HCT116 (cell line): Measurements from ENCODE around the gene SPIN1. TPM values are rescaled to one million over a fixed set of nuclear protein-coding genes. Genes with fewer than 3 reads are reported as not detected.

ENCODE experiments used
- ATAC-seq: fragments of 200-7000 bp; cut with Tn5 transposase; 2 replicates; pipeline ENCODE4 v1.9.1; 2020; ENCODE audit warnings: mild to moderate bottlenecking, moderate library complexity
- BruUV-seq: library from RNA; stranded (reverse); fragments of 400-500 nt; replicated peaks from 2 replicates; lab custom pipeline; 2021; lab: Mats Ljungman, UMichigan
- CTCF ChIA-PET: fragments of 300-600 bp; sonication (Branson Sonifier 250); formaldehyde crosslinking; loops from one replicate; lab custom pipeline; 2021; ENCODE audit warnings: antibody characterized with exemption; lab: Charles Lee
- POLR2A ChIA-PET: fragments of 300-600, 350-600 bp; sonication (Branson Sonifier 250); formaldehyde crosslinking; loops from one replicate; lab custom pipeline; 2021; ENCODE audit warnings: antibody characterized with exemption; lab: Charles Lee
- RAD21 ChIA-PET, 2 experiments: fragments of 300-600 bp; sonication (Branson Sonifier 250); formaldehyde crosslinking; loops; one replicate each; lab custom pipeline; 2023; ENCODE audit warnings: low total read pairs in 2 of 2; ENCODE audit not compliant: uncharacterized antibody in 2 of 2, unreplicated experiment in 2 of 2, low non-redundant PET in 1 of 2; lab: Charles Lee
- DNase-seq: peaks from one replicate; pipeline ENCODE4 v3.0.0-alpha.2; 2010; ENCODE audit warnings: low read depth, low spot score
- H2AFZ ChIP-seq: fragments of 200-600 bp; shearing (Covaris generic), sonication (generic); 2 replicates; pipeline ENCODE4 v1.6.1; 2017; ENCODE audit warnings: low read depth, mixed run types, mixed read lengths, antibody characterized with exemption, low read length; ENCODE audit not compliant: poor library complexity, severe bottlenecking
- H3K27ac ChIP-seq: 2 replicates; pipeline ENCODE4 v1.5.1; 2012; ENCODE audit warnings: low read depth, low read length
- H3K27me3 ChIP-seq: fragments of 200-600 bp; sonication (generic); 2 replicates; pipeline ENCODE4 v1.6.1; 2016; ENCODE audit warnings: mixed run types, low read length, mixed read lengths; ENCODE audit not compliant: insufficient read depth
- H3K36me3 ChIP-seq, 2 experiments: fragments of 200-500 bp in 1 of 2; fragments of 200-600 bp in 1 of 2; sonication (Bioruptor generic) in 1 of 2; sonication (generic) in 1 of 2; 2 replicates each; pipeline versions ENCODE4 v1.5.1 to v1.6.1; 2014 to 2016; ENCODE audit warnings: low read length in 2 of 2, inconsistent platforms in 1 of 2, mixed read lengths in 1 of 2, mixed run types in 1 of 2; ENCODE audit not compliant: insufficient read depth in 2 of 2, control insufficient read depth in 1 of 2
- H3K4me1 ChIP-seq, 2 experiments: fragments of 200-600 bp in 1 of 2; sonication (generic) in 1 of 2; 2 replicates each; pipeline versions ENCODE4 v1.5.1 to v1.6.1; 2012 to 2017; ENCODE audit warnings: low read length in 2 of 2, inconsistent platforms in 1 of 2, mild to moderate bottlenecking in 1 of 2, mixed read lengths in 1 of 2, mixed run types in 1 of 2, moderate library complexity in 1 of 2; ENCODE audit not compliant: insufficient read depth in 2 of 2, control insufficient read depth in 1 of 2
- H3K4me2 ChIP-seq: fragments of 200-600 bp; sonication (generic); 2 replicates; pipeline ENCODE4 v1.6.1; 2017; ENCODE audit warnings: mixed run types, low read length, mixed read lengths
- H3K4me3 ChIP-seq, 2 experiments: fragments of 200-600 bp in 1 of 2; sonication (generic) in 1 of 2; replicated peaks in 1 of 2; 2 replicates each; pipeline ENCODE4 v1.5.1; 2011 to 2016; ENCODE audit warnings: low read length in 2 of 2, control low read depth in 1 of 2, low read depth in 1 of 2, mild to moderate bottlenecking in 1 of 2, mixed read lengths in 1 of 2, mixed run types in 1 of 2
- H3K79me2 ChIP-seq: fragments of 200-600 bp; sonication (generic); 2 replicates; pipeline ENCODE4 v1.6.1; 2017; ENCODE audit warnings: mild to moderate bottlenecking, mixed run types, low read length, moderate library complexity, mixed read lengths; ENCODE audit not compliant: insufficient read depth
- H3K9ac ChIP-seq: fragments of 200-600 bp; sonication (generic); 2 replicates; pipeline ENCODE4 v1.6.1; 2016; ENCODE audit warnings: low read length, mixed read lengths
- H3K9me2 ChIP-seq: fragments of 200-600 bp; sonication (generic), shearing (Covaris generic); 2 replicates; pipeline ENCODE4 v1.6.1; 2017; ENCODE audit warnings: mixed run types, mild to moderate bottlenecking, moderate library complexity; ENCODE audit not compliant: insufficient read depth
- H3K9me3 ChIP-seq, 2 experiments: fragments of 200-500 bp in 1 of 2; fragments of 200-600 bp in 1 of 2; sonication (Bioruptor generic) in 1 of 2; sonication (generic) in 1 of 2; 2 replicates each; pipeline ENCODE4 v1.6.1; 2014 to 2017; ENCODE audit warnings: low read length in 2 of 2, mixed read lengths in 2 of 2, inconsistent platforms in 1 of 2, low read depth in 1 of 2, mild to moderate bottlenecking in 1 of 2, mixed run types in 1 of 2, moderate library complexity in 1 of 2; ENCODE audit not compliant: control insufficient read depth in 1 of 2, insufficient read depth in 1 of 2
- H4K20me1 ChIP-seq: fragments of 200-600 bp; sonication (generic), shearing (Covaris generic); 2 replicates; pipeline ENCODE4 v1.6.1; 2017; ENCODE audit warnings: mixed run types, mild to moderate bottlenecking, moderate library complexity; ENCODE audit not compliant: insufficient read depth
- CBX3 ChIP-seq: IDR thresholded peaks from 2 replicates; pipeline ENCODE4 v1.6.1; 2012; ENCODE audit warnings: low read depth
- CEBPB ChIP-seq: IDR thresholded peaks from 2 replicates; pipeline ENCODE4 v1.6.1; 2012; ENCODE audit warnings: low read depth
- CTCF ChIP-seq, 3 experiments: fragments of 200-600 bp in 1 of 3; sonication (generic) in 1 of 3; IDR thresholded peaks in 2 of 3; conservative IDR thresholded peaks in 1 of 3; 2 replicates each; pipeline ENCODE4 v1.5.1; 2012 to 2017; ENCODE audit warnings: low read depth in 2 of 3, low read length in 2 of 3, antibody characterized with exemption in 1 of 3, borderline replicate concordance in 1 of 3, control low read depth in 1 of 3, mild to moderate bottlenecking in 1 of 3, mixed read lengths in 1 of 3, mixed run types in 1 of 3, moderate library complexity in 1 of 3; ENCODE audit not compliant: insufficient read depth in 1 of 3
- EGR1 ChIP-seq: IDR thresholded peaks from 2 replicates; pipeline ENCODE4 v1.6.1; 2012; ENCODE audit warnings: low read depth
- EZH2 ChIP-seq: fragments of 200-600 bp; sonication (generic); IDR thresholded peaks from 2 replicates; pipeline ENCODE4 v1.6.1; 2017; ENCODE audit warnings: antibody characterized with exemption, mixed run types
- FOSL1 ChIP-seq: IDR thresholded peaks from 2 replicates; pipeline ENCODE4 v1.6.1; 2012; ENCODE audit warnings: low read depth
- intact Hi-C: fragments of 100-400 bp; cut with micrococcal nuclease; formaldehyde crosslinking; loops from 2 replicates; pipeline ENCODE4 v1.10.0; 2022
- total RNA-seq: library from RNA; stranded (reverse); gene quantifications from one replicate; pipeline ENCODE4 v1.2.1, GENCODE V29; 2021; ENCODE audit not compliant: unreplicated experiment

Gene SPIN1
- total RNA-seq, 1 experiment from 2014 or later, result 74.0 TPM

DNA sequence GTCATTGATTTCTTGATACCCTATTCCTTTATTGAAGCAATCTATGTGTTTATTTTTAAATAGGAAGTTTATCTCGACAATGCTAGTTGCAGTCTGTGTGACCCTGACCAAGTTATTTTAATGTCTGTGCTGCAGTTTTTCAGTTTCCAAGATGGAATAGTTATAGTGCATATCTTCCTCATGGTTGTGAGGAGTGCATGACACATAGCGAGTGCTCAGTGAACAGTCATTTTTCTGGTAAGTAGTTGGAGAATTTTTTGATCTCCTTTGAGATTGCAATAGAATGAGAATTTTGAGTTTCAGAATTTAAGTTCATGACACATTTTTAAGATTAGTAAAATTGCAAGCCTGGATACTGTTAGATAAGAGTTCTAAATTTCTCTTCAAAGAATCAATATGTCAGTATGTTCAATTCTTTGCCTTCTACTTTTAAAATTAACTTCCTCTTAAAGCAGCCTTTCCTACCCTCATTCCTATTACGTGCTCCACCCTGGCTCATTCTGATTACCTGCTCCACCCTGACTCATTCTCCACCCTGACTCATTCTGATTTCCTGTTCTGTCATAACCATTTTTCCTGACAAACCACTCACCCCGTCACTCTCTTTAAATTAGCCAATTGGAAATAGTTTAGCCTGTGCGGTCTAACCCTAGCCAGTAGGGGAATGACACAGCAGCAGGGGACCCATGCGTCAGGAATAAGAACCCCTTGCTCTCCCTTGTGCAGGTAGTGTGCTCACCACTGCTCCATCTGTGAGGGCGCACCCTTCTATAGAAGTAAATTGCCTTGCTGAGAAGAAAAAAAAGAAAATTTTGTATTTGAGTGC is 30.7 kb downstream of the SPIN1 start:
- POLR2A ChIA-PET, result no interaction called here
- no peak overlapping the region for H3K27ac ChIP-seq
- H3K27me3 ChIP-seq, result no peaks in the 10 kb centered on the region
- peaks cover 0 to 31% of the 10 kb centered on the region in 2 experiments; a peak in 1 of 4 replicates for H3K36me3 ChIP-seq
- H3K79me2 ChIP-seq, result peaks cover 97% of the 10 kb centered on the region
- RAD21 ChIA-PET, result no interaction called here
- no peak for DNase-seq
- peaks cover 20 to 30% of the 10 kb centered on the region in 2 experiments for H3K9me3 ChIP-seq
- peak overlapping the region; percentile 20; the same call in 1 of the 2 replicates for H3K4me2 ChIP-seq
- ATAC-seq, result no peak
- H2AFZ ChIP-seq, result no peak overlapping the region
- no peaks in the 10 kb centered on the region for H4K20me1 ChIP-seq
- BruUV-seq, result no TSS peak
- no peak overlapping the region for H3K9ac ChIP-seq
- H3K4me3 ChIP-seq, result no peak overlapping the region
- H3K4me1 ChIP-seq, result peaks cover 0 to 12% of the 10 kb centered on the region in 2 experiments; a peak in 1 of 4 replicates
- intact Hi-C loops, result no loop called here
- TF ChIP-seq EGR1 (no peak), CBX3 (peak; percentile 87)
- CTCF ChIA-PET, result no interaction called here
- H3K9me2 ChIP-seq, result no peaks in the 10 kb centered on the region

DNA sequence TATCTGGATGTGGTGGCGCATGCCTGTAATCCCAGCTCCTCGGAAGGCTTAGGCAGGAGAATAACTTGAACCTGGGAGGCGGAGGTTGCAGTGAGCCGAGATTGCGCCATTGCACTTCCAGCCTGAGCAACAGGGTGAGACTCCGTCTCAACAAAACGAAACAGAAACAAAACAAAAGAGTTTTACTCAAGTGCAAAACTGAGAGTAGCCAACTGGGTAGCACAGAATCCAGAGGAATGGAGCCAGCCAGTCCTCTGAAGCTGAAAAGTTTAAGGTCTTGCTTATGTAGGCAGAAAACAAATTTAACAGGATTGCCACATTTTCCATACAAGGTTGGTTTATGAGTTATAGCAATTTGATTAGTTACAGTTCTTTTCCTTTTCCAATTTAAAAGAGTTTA is 32.0 kb downstream of the SPIN1 start:
- no TSS peak for BruUV-seq
- RAD21 ChIA-PET, result no interaction called here
- peaks cover 20 to 23% of the 10 kb centered on the region in 2 experiments for H3K9me3 ChIP-seq
- no peaks in the 10 kb centered on the region for H3K27me3 ChIP-seq
- no peak overlapping the region for H3K4me3 ChIP-seq
- TF ChIP-seq CTCF (IDR thresholded peaks at IDR 0.05 in 2 of 3, conservative IDR thresholded peaks at IDR 0.05 in 1 of 3; ENCODE audit: borderline replicate concordance in 1 of 3, insufficient read depth in 1 of 3, low read depth in 2 of 3, low read length in 2 of 3) (no peak), FOSL1 (no peak), CEBPB (no peak), EZH2 (no peak)
- no peaks in the 10 kb centered on the region for H3K9me2 ChIP-seq
- no peak overlapping the region for H3K4me2 ChIP-seq
- H3K4me1 ChIP-seq, result peaks cover 5 to 25% of the 10 kb centered on the region in 2 experiments; a peak in 3 of 4 replicates
- no peak overlapping the region for H3K27ac ChIP-seq
- peaks cover 97% of the 10 kb centered on the region for H3K79me2 ChIP-seq
- POLR2A ChIA-PET, result no interaction called here
- peaks cover 4% of the 10 kb centered on the region; the same call in 1 of the 2 replicates for H4K20me1 ChIP-seq
- no peak overlapping the region for H2AFZ ChIP-seq
- ATAC-seq (no peak), DNase-seq (no peak)
- H3K9ac ChIP-seq, result no peak overlapping the region
- intact Hi-C loops, result no loop called here
- CTCF ChIA-PET, result no interaction called here
- H3K36me3 ChIP-seq, result peaks cover 0 to 27% of the 10 kb centered on the region in 2 experiments; a peak in 1 of 4 replicates
